HepG2 (cell line): ENCODE data around the gene AGAP1. TPM values are rescaled to one million over a fixed set of nuclear protein-coding genes. Genes with fewer than 3 reads are reported as not detected.

ENCODE experiments used
- ADNP ChIP-seq: sonication (generic); formaldehyde crosslinking; IDR thresholded peaks from 2 replicates; pipeline ENCODE4 v1.4.0; 2020; ENCODE audit warnings: missing genetic modification reagents
- GATAD1 ChIP-seq: IDR thresholded peaks from 2 replicates; pipeline ENCODE4 v1.6.1; 2016; ENCODE audit warnings: missing genetic modification reagents, missing compliant biosample characterization
- GZF1 ChIP-seq: sonication (generic); formaldehyde crosslinking; IDR thresholded peaks from 2 replicates; pipeline ENCODE4 v1.5.1; 2020; ENCODE audit warnings: mild to moderate bottlenecking, missing genetic modification reagents
- KDM4B ChIP-seq: sonication (generic); formaldehyde crosslinking; IDR thresholded peaks from 2 replicates; pipeline ENCODE4 v1.4.0; 2020; ENCODE audit warnings: missing genetic modification reagents
- KIAA2018 ChIP-seq: sonication (generic); formaldehyde crosslinking; IDR thresholded peaks from 2 replicates; pipeline ENCODE4 v1.5.0; 2020; ENCODE audit warnings: mild to moderate bottlenecking, missing genetic modification reagents, borderline replicate concordance
- NR2F2 ChIP-seq: IDR thresholded peaks from 2 replicates; pipeline ENCODE4 v1.6.1; 2012; ENCODE audit warnings: low read depth, inconsistent platforms, borderline replicate concordance
- SAP130 ChIP-seq: IDR thresholded peaks from 2 replicates; pipeline ENCODE4 v1.6.1; 2016; ENCODE audit warnings: low read depth
- ZBTB34 ChIP-seq: sonication (generic); formaldehyde crosslinking; IDR thresholded peaks from 2 replicates; pipeline ENCODE4 v1.8.0; 2022; ENCODE audit warnings: mild to moderate bottlenecking, missing genetic modification reagents
- ZBTB42 ChIP-seq: sonication (generic); formaldehyde crosslinking; IDR thresholded peaks from 2 replicates; pipeline ENCODE4 v1.5.0; 2020; ENCODE audit warnings: mild to moderate bottlenecking, missing genetic modification reagents
- ZNF235 ChIP-seq: sonication (generic); formaldehyde crosslinking; IDR thresholded peaks from 2 replicates; pipeline ENCODE4 v1.8.1; 2023; ENCODE audit warnings: mild to moderate bottlenecking, missing genetic modification reagents, borderline replicate concordance
- ZNF317 ChIP-seq: sonication (generic); formaldehyde crosslinking; IDR thresholded peaks from 2 replicates; pipeline ENCODE4 v1.5.0; 2020; ENCODE audit warnings: mild to moderate bottlenecking, missing genetic modification reagents
- ZNF646 ChIP-seq: sonication (generic); formaldehyde crosslinking; IDR thresholded peaks from 2 replicates; pipeline ENCODE4 v1.9.0; 2021; ENCODE audit warnings: mild to moderate bottlenecking, missing genetic modification reagents
- ZNF768 ChIP-seq: sonication (generic); formaldehyde crosslinking; IDR thresholded peaks from 2 replicates; pipeline ENCODE4 v1.4.0; 2020; ENCODE audit warnings: missing genetic modification reagents
- ZNF816 ChIP-seq: sonication (generic); formaldehyde crosslinking; IDR thresholded peaks from 2 replicates; pipeline ENCODE4 v1.8.0; 2022; ENCODE audit warnings: missing genetic modification reagents, mild to moderate bottlenecking, borderline replicate concordance
- polyA plus RNA-seq, 8 experiments: library from polyadenylated mRNA; depleted of rRNA in 3 of 8; stranded (reverse) in 7 of 8; unstranded in 1 of 8; fragments of >200 nt; fragmentation: Illumina TruSeq in 4 of 8; extraction: Trizol in 4 of 8; gene quantifications; 2 replicates each; pipeline versions ENCODE4 v1.2.1 to v1.2.3, GENCODE V29; 2011 to 2016; ENCODE audit warnings: low read depth in 4 of 8, missing spikeins in 1 of 8, mixed read lengths in 1 of 8; ENCODE audit not compliant: insufficient read depth in 1 of 8
- total RNA-seq, 5 experiments: library from RNA; depleted of rRNA; stranded (reverse); fragments of >200 nt; fragmentation: Illumina TruSeq; extraction: Trizol; gene quantifications; 2 replicates each; pipeline ENCODE4 v1.2.3, GENCODE V29; 2016; ENCODE audit warnings: low read depth in 1 of 5

The AGAP1 gene
- total and polyA plus RNA-seq, 2 of the 13 experiments (the other 11 are each of a cell fraction or from before 2014, with no cell fraction given), result 21.2 to 32.7 TPM

GRCh38 chr2:236105955-236106607, 612.2 kb downstream of the AGAP1 start (continued):
- TF ChIP-seq ZNF646 (CRISPR knock-in tag) (no peak), ZNF235 (CRISPR knock-in tag) (no peak), NR2F2 (no peak), ZNF768 (CRISPR knock-in tag) (no peak), GATAD1 (CRISPR knock-in tag) (no peak), KIAA2018 (CRISPR knock-in tag) (no peak), ZBTB34 (0 out of 2 replicates have a peak, but pooled peaks have one; percentile 14), ZNF317 (CRISPR knock-in tag) (no peak), ADNP (CRISPR knock-in tag) (no peak), GZF1 (no peak), SAP130 (CRISPR knock-in tag) (peak; percentile 50; the same call in 1 of the 2 replicates), ZNF816 (CRISPR knock-in tag) (no peak), KDM4B (CRISPR knock-in tag) (no peak), ZBTB42 (CRISPR knock-in tag) (no peak)
